KG1 (cell line): Measurements from ENCODE around the gene PCDH15.

ENCODE experiments used
- DNase-seq: peaks from one replicate; lab custom pipeline; 2025; lab: John Stamatoyannopoulos, UW

PCDH15 gene

GRCh38 chr10:54800741-54801421 lies at the start of gene PCDH15:
TSS of gene PCDH15 (minus strand) at chr10:54801231. CDS start at chr10:54664262, 136,969 bp downstream.
- DNase-seq = no peak

- no peak for DNase-seq
Measured at GRCh38 chr10:54843932-54844331, 42.9 kb upstream of the PCDH15 start.

GRCh38 chr10:54843085-54843646 lies 42.1 kb upstream of the PCDH15 start:
- no peak for DNase-seq

- DNase-seq = no peak
Measured at GRCh38 chr10:54837479-54837878, 36.4 kb upstream of the PCDH15 start.

- no peak for DNase-seq
Measured at GRCh38 chr10:54833029-54833428, 32.0 kb upstream of the PCDH15 start.

- DNase-seq = no peak
Measured at GRCh38 chr10:54826994-54827560, 26.0 kb upstream of the PCDH15 start.

- DNase-seq = no peak
Measured at GRCh38 chr10:54815583-54815982, 14.6 kb upstream of the PCDH15 start.

- no peak for DNase-seq
Measured at GRCh38 chr10:54808186-54808935, 7.3 kb upstream of the PCDH15 start.

- no peak for DNase-seq
Measured at GRCh38 chr10:54799506-54799905, 1.5 kb downstream of the PCDH15 start.

- DNase-seq = no peak
Measured at GRCh38 chr10:54797636-54798321, 3.3 kb downstream of the PCDH15 start.

GRCh38 chr10:54796881-54797280 lies 4.2 kb downstream of the PCDH15 start:
- DNase-seq = no peak

GRCh38 chr10:54776622-54777021 lies 24.4 kb downstream of the PCDH15 start:
- DNase-seq = no peak

GRCh38 chr10:54772468-54773122 lies 28.4 kb downstream of the PCDH15 start:
- DNase-seq = no peak

GRCh38 chr10:54769051-54769450 lies 32.0 kb downstream of the PCDH15 start:
- DNase-seq = no peak

- no peak for DNase-seq
Measured at GRCh38 chr10:54758791-54759190, 42.2 kb downstream of the PCDH15 start.

- DNase-seq = no peak
Measured at GRCh38 chr10:54749623-54750022, 51.4 kb downstream of the PCDH15 start.

GRCh38 chr10:54745436-54745835 lies 55.6 kb downstream of the PCDH15 start:
- DNase-seq = no peak

- DNase-seq = no peak
Measured at GRCh38 chr10:54742416-54742815, 58.6 kb downstream of the PCDH15 start.

- DNase-seq = no peak
Measured at GRCh38 chr10:54728511-54728910, 72.5 kb downstream of the PCDH15 start.

GRCh38 chr10:54722075-54722474 lies 79.0 kb downstream of the PCDH15 start:
- DNase-seq = no peak

- no peak for DNase-seq
Measured at GRCh38 chr10:54710918-54711317, 90.1 kb downstream of the PCDH15 start.

- DNase-seq = no peak
Measured at GRCh38 chr10:54708591-54708990, 92.4 kb downstream of the PCDH15 start.
